Fibroblast of lung (primary cell): ENCODE data around the gene SIPA1L3.

Experiments used
- EZH2 ChIP-seq: IDR thresholded peaks from 2 replicates; pipeline ENCODE4 v1.5.1; 2012; ENCODE audit warnings: low read length, control low read depth, mild to moderate bottlenecking; ENCODE audit errors: missing control alignments
- TF ChIP-seq, protein P1 (sequence below), 2 donors: IDR thresholded peaks in 1 of 2; conservative IDR thresholded peaks in 1 of 2; 1 replicate in 1 of 2; 2 replicates in 1 of 2; pipeline ENCODE4 v1.5.1; 2011 to 2012; ENCODE audit warnings: low read length in 2 of 2, control low read depth in 1 of 2, inconsistent platforms in 1 of 2, low read depth in 1 of 2, mild to moderate bottlenecking in 1 of 2

DNA sequence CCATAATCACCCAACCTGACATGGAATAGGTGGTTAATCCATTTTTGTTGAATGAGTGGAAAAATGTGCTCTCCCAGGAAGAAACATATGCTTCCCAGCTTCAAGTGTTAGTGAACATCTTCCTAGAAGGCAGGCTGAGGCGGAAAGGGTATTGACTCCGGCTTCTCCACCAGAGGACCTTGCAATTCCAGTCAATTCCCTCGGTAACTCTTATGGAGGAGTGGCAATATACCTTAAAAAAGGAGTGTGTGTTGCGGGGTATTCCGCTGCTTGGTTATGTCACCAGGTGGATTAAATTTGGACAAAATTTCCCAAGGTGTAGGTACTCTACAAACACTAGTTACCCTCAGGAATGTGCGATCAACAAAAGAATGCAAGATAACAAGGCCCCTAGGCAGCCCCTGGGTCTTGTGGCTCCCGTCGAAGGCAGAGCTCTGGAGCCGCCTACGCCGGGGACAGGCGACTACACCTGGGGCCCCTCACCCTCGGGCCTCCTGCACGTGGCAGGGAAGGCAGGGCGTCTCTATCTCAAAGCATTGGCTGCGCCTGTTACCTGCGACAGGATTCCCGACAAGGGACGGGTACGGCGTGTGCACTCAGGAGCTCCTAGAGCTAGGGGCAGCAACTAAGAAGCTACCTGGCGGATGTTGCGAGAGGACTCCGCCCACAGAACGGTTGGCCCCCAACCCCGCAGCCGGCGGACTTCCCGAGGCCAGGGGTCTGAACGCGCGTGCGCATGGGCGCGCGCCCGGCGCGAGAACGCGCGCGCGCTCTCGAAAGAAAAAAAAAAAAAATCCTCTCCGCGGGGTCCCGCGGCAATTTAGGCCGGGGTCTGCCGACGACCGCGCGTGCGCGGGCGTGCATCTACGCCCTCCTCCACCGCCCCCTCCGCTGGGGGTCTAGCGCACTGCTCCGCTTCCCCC, 801 bp upstream of the SIPA1L3 start, which contains the start of gene WDR87:
- TF ChIP-seq, protein P1, sequence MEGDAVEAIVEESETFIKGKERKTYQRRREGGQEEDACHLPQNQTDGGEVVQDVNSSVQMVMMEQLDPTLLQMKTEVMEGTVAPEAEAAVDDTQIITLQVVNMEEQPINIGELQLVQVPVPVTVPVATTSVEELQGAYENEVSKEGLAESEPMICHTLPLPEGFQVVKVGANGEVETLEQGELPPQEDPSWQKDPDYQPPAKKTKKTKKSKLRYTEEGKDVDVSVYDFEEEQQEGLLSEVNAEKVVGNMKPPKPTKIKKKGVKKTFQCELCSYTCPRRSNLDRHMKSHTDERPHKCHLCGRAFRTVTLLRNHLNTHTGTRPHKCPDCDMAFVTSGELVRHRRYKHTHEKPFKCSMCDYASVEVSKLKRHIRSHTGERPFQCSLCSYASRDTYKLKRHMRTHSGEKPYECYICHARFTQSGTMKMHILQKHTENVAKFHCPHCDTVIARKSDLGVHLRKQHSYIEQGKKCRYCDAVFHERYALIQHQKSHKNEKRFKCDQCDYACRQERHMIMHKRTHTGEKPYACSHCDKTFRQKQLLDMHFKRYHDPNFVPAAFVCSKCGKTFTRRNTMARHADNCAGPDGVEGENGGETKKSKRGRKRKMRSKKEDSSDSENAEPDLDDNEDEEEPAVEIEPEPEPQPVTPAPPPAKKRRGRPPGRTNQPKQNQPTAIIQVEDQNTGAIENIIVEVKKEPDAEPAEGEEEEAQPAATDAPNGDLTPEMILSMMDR (conservative IDR thresholded peaks at IDR 0.05 in 1 of 2, IDR thresholded peaks at IDR 0.05 in 1 of 2; ENCODE audit: low read depth in 1 of 2, low read length in 2 of 2) = no peak
- no peak for TF ChIP-seq EZH2
